Measurements from ENCODE around the gene ELK3. TPM values are rescaled to one million over a fixed set of nuclear protein-coding genes. Genes with fewer than 3 reads are reported as not detected.

The ELK3 gene
- total and polyA plus RNA-seq, 4 experiments from 2014 or later: 20.8 to 56.5 (median 56.4) TPM

- no peaks in the 10 kb centered on the region for H3K27me3 Mint-ChIP-seq
- intact Hi-C loops (cut with micrococcal nuclease): loop anchor here (1.0 kb wide), 1 partner anchor 44 kb away; no protein-coding TSS in a partner anchor
- Histone ChIP-seq H3K4me1 (ENCODE audit: insufficient read depth, low read length) (no peaks in the 10 kb centered on the region), H3K9me3 (ENCODE audit: control insufficient read depth in 1 of 2, low read length in 2 of 2) (no peaks in the 10 kb centered on the region), H3K27me3 (ENCODE audit: insufficient read depth, low read length) (no peaks in the 10 kb centered on the region), H3K36me3 (ENCODE audit: insufficient read depth, low read length) (peaks cover 12% of the 10 kb centered on the region), H3K4me3 (ENCODE audit: low read length in 2 of 2) (no peak overlapping the region), H3K27ac (ENCODE audit: low read depth, low read length) (no peak overlapping the region)
- no peak for DNase-seq
- H3K36me3 Mint-ChIP-seq: peaks cover 45 to 82% of the 10 kb centered on the region in 2 donors
- no peaks in the 10 kb centered on the region for H3K9me3 Mint-ChIP-seq
- ChIA-PET CTCF (ENCODE audit: partially characterized antibody) (interaction anchor here (1.0 to 1.2 kb wide), 3 partner anchors 51 to 251 kb away, joined by 3 read pairs; partner anchors contain the start of gene CDK17), POLR2A (ENCODE audit: partially characterized antibody) (interaction anchor here (2.6 kb wide), 1 partner anchor 134 kb away, joined by 15 read pairs; the partner anchor contains the start of gene CDK17)
- H3K4me1 Mint-ChIP-seq: peaks cover 23 to 50% (median 27%) of the 10 kb centered on the region in 4 donors
- H3K27ac Mint-ChIP-seq: peak overlapping the region in 4 of 7 donors; percentile 36 to 82 (median 52)
- H3K4me3 Mint-ChIP-seq: no peak overlapping the region
Measured at GRCh38 chr12:96265836-96266235, 71.7 kb downstream of the ELK3 start.

- no peak overlapping the region for H3K27ac ChIP-seq (ENCODE audit: low read depth, low read length)
- no peaks in the 10 kb centered on the region for H3K27me3 ChIP-seq (ENCODE audit: insufficient read depth, low read length)
- H3K4me1 ChIP-seq (ENCODE audit: insufficient read depth, low read length): no peaks in the 10 kb centered on the region
- ChIA-PET CTCF (ENCODE audit: partially characterized antibody) (interaction anchor here (1.2 kb wide), 2 partner anchors 51 to 250 kb away, joined by 3 read pairs; no protein-coding TSS in a partner anchor), POLR2A (ENCODE audit: partially characterized antibody) (interaction anchor here (2.6 kb wide), 1 partner anchor 134 kb away, joined by 15 read pairs; the partner anchor contains the start of gene CDK17)
- peaks cover 9% of the 10 kb centered on the region for H3K36me3 ChIP-seq (ENCODE audit: insufficient read depth, low read length)
- peak overlapping the region in 3 of 7 donors; percentile 50 to 82 (median 64) for H3K27ac Mint-ChIP-seq
- DNase-seq: no peak
- H3K9me3 Mint-ChIP-seq: no peaks in the 10 kb centered on the region
- peaks cover 44 to 82% of the 10 kb centered on the region in 2 donors for H3K36me3 Mint-ChIP-seq
- no peak overlapping the region for H3K4me3 ChIP-seq (ENCODE audit: low read length in 2 of 2)
- no peaks in the 10 kb centered on the region for H3K9me3 ChIP-seq (ENCODE audit: control insufficient read depth in 1 of 2, low read length in 2 of 2)
- H3K27me3 Mint-ChIP-seq: no peaks in the 10 kb centered on the region
- peaks cover 22 to 50% (median 25%) of the 10 kb centered on the region in 4 donors for H3K4me1 Mint-ChIP-seq
- no peak overlapping the region for H3K4me3 Mint-ChIP-seq
- intact Hi-C loops (cut with micrococcal nuclease): loop anchor here (1.0 kb wide), 1 partner anchor 44 kb away; no protein-coding TSS in a partner anchor
Measured at GRCh38 chr12:96266238-96266637, 72.1 kb downstream of the ELK3 start.

GRCh38 chr12:96271469-96272199, 77.5 kb downstream of the ELK3 start:
- Histone ChIP-seq H3K27ac (ENCODE audit: low read depth, low read length) (no peak overlapping the region), H3K4me1 (ENCODE audit: insufficient read depth, low read length) (no peaks in the 10 kb centered on the region), H3K36me3 (ENCODE audit: insufficient read depth, low read length) (peaks cover 17% of the 10 kb centered on the region), H3K9me3 (ENCODE audit: control insufficient read depth in 1 of 2, low read length in 2 of 2) (no peaks in the 10 kb centered on the region), H3K4me3 (ENCODE audit: low read length in 2 of 2) (no peak overlapping the region), H3K27me3 (ENCODE audit: insufficient read depth, low read length) (no peaks in the 10 kb centered on the region)
- intact Hi-C loops (cut with micrococcal nuclease): no loop called here
- no peaks in the 10 kb centered on the region for H3K9me3 Mint-ChIP-seq
- H3K36me3 Mint-ChIP-seq: peaks cover 52 to 79% of the 10 kb centered on the region in 2 donors
- no peak for DNase-seq
- ChIA-PET CTCF (ENCODE audit: partially characterized antibody) (interaction anchor here (0.8 to 1.3 kb wide), 4 partner anchors 8 to 209 kb away, joined by 3 read pairs; no protein-coding TSS in a partner anchor), POLR2A (ENCODE audit: partially characterized antibody) (interaction anchor here (0.9 kb wide), 1 partner anchor 207 kb away, joined by 3 read pairs; no protein-coding TSS in a partner anchor)
- peak overlapping the region; percentile 8 to 88 (median 52) for H3K27ac Mint-ChIP-seq
- peaks cover 22 to 64% (median 32%) of the 10 kb centered on the region in 4 donors for H3K4me1 Mint-ChIP-seq
- no peaks in the 10 kb centered on the region for H3K27me3 Mint-ChIP-seq
- no peak overlapping the region for H3K4me3 Mint-ChIP-seq

- Histone ChIP-seq H3K27me3 (ENCODE audit: insufficient read depth, low read length) (no peaks in the 10 kb centered on the region), H3K27ac (ENCODE audit: low read depth, low read length) (no peak overlapping the region), H3K36me3 (ENCODE audit: insufficient read depth, low read length) (peaks cover 16% of the 10 kb centered on the region), H3K4me1 (ENCODE audit: insufficient read depth, low read length) (no peaks in the 10 kb centered on the region), H3K9me3 (ENCODE audit: control insufficient read depth in 1 of 2, low read length in 2 of 2) (no peaks in the 10 kb centered on the region), H3K4me3 (ENCODE audit: low read length in 2 of 2) (no peak overlapping the region)
- H3K27me3 Mint-ChIP-seq: no peaks in the 10 kb centered on the region
- no peaks in the 10 kb centered on the region for H3K9me3 Mint-ChIP-seq
- POLR2A ChIA-PET (ENCODE audit: partially characterized antibody): no interaction called here
- DNase-seq: no peak
- intact Hi-C loops (cut with micrococcal nuclease): no loop called here
- CTCF ChIA-PET (ENCODE audit: partially characterized antibody): no interaction called here
- H3K36me3 Mint-ChIP-seq: peaks cover 44 to 73% of the 10 kb centered on the region in 2 donors
- peaks cover 12 to 45% (median 25%) of the 10 kb centered on the region in 4 donors for H3K4me1 Mint-ChIP-seq
- no peak overlapping the region for H3K4me3 Mint-ChIP-seq
- peak overlapping the region in 6 of 7 donors; percentile 7 to 74 (median 62) for H3K27ac Mint-ChIP-seq
Measured at GRCh38 chr12:96274331-96274730, 80.2 kb downstream of the ELK3 start.

GRCh38 chr12:96285158-96285557, 91.0 kb downstream of the ELK3 start:
- peaks cover 66% of the 10 kb centered on the region for H3K36me3 ChIP-seq (ENCODE audit: insufficient read depth, low read length)
- H3K27ac Mint-ChIP-seq: peak overlapping the region in 5 of 7 donors; percentile 33 to 68 (median 65)
- no peaks in the 10 kb centered on the region for H3K9me3 ChIP-seq (ENCODE audit: control insufficient read depth in 1 of 2, low read length in 2 of 2)
- peaks cover 60 to 82% of the 10 kb centered on the region in 2 donors for H3K36me3 Mint-ChIP-seq
- H3K4me3 ChIP-seq (ENCODE audit: low read length in 2 of 2): no peak overlapping the region
- H3K9me3 Mint-ChIP-seq: no peaks in the 10 kb centered on the region
- POLR2A ChIA-PET (ENCODE audit: partially characterized antibody): no interaction called here
- intact Hi-C loops (cut with micrococcal nuclease): loop anchor here (5.0 kb wide), 1 partner anchor 223 kb away; no protein-coding TSS in a partner anchor
- DNase-seq: no peak
- no peaks in the 10 kb centered on the region for H3K27me3 ChIP-seq (ENCODE audit: insufficient read depth, low read length)
- H3K27me3 Mint-ChIP-seq: no peaks in the 10 kb centered on the region
- no peaks in the 10 kb centered on the region for H3K4me1 ChIP-seq (ENCODE audit: insufficient read depth, low read length)
- H3K4me3 Mint-ChIP-seq: no peak overlapping the region
- CTCF ChIA-PET (ENCODE audit: partially characterized antibody): no interaction called here
- no peak overlapping the region for H3K27ac ChIP-seq (ENCODE audit: low read depth, low read length)
- H3K4me1 Mint-ChIP-seq: peaks cover 5 to 13% (median 8%) of the 10 kb centered on the region in 4 donors

- intact Hi-C loops (cut with micrococcal nuclease): loop anchor here (5.0 kb wide), 1 partner anchor 227 kb away; no protein-coding TSS in a partner anchor
- POLR2A ChIA-PET (ENCODE audit: partially characterized antibody): no interaction called here
- H3K27ac Mint-ChIP-seq: peak overlapping the region in 2 of 7 donors; percentile 37 to 40
Measured at GRCh38 chr12:96289067-96289466, 94.9 kb downstream of the ELK3 start.

GRCh38 chr12:96293093-96293492, 98.9 kb downstream of the ELK3 start:
- Mint-ChIP-seq H3K4me3 (no peak overlapping the region), H3K36me3 (peaks cover 29 to 57% of the 10 kb centered on the region in 2 donors), H3K27ac (peak overlapping the region in 1 of 7 donors; percentile 50), H3K27me3 (no peaks in the 10 kb centered on the region), H3K9me3 (no peaks in the 10 kb centered on the region), H3K4me1 (peaks cover 19 to 25% (median 22%) of the 10 kb centered on the region in 4 donors)
- Histone ChIP-seq H3K36me3 (ENCODE audit: insufficient read depth, low read length) (peaks cover 23% of the 10 kb centered on the region), H3K4me1 (ENCODE audit: insufficient read depth, low read length) (peaks cover 15% of the 10 kb centered on the region), H3K9me3 (ENCODE audit: control insufficient read depth in 1 of 2, low read length in 2 of 2) (no peaks in the 10 kb centered on the region), H3K27me3 (ENCODE audit: insufficient read depth, low read length) (no peaks in the 10 kb centered on the region), H3K4me3 (ENCODE audit: low read length in 2 of 2) (no peak overlapping the region), H3K27ac (ENCODE audit: low read depth, low read length) (no peak overlapping the region)
- no peak for DNase-seq
- ChIA-PET POLR2A (ENCODE audit: partially characterized antibody) (interaction anchor here (0.9 to 1.6 kb wide), 2 partner anchors 106 to 108 kb away, joined by 3 to 7 read pairs; partner anchors contain the start of gene CDK17), CTCF (ENCODE audit: partially characterized antibody) (interaction anchor here (1.4 kb wide), 1 partner anchor 107 kb away, joined by 3 read pairs; the partner anchor contains the start of gene CDK17)
- intact Hi-C loops (cut with micrococcal nuclease): no loop called here

More at GRCh38 chr12:96289067-96289466, 94.9 kb downstream of the ELK3 start:
- peaks cover 52 to 70% of the 10 kb centered on the region in 2 donors for H3K36me3 Mint-ChIP-seq
- no peak overlapping the region for H3K4me3 Mint-ChIP-seq
- Histone ChIP-seq H3K27me3 (ENCODE audit: insufficient read depth, low read length) (no peaks in the 10 kb centered on the region), H3K4me1 (ENCODE audit: insufficient read depth, low read length) (no peaks in the 10 kb centered on the region), H3K4me3 (ENCODE audit: low read length in 2 of 2) (no peak overlapping the region), H3K27ac (ENCODE audit: low read depth, low read length) (no peak overlapping the region), H3K36me3 (ENCODE audit: insufficient read depth, low read length) (peaks cover 44% of the 10 kb centered on the region), H3K9me3 (ENCODE audit: control insufficient read depth in 1 of 2, low read length in 2 of 2) (no peaks in the 10 kb centered on the region)
- CTCF ChIA-PET (ENCODE audit: partially characterized antibody): interaction anchor here (1.0 kb wide), 1 partner anchor 70 kb away, joined by 3 read pairs; no protein-coding TSS in a partner anchor
- no peak for DNase-seq
- peaks cover 7 to 17% (median 13%) of the 10 kb centered on the region in 4 donors for H3K4me1 Mint-ChIP-seq
- H3K9me3 Mint-ChIP-seq: no peaks in the 10 kb centered on the region
- no peaks in the 10 kb centered on the region for H3K27me3 Mint-ChIP-seq
